NCI-H187 (cell line): ENCODE data around the gene DEDD.
"Not testable (repeated sequence)": the region's sequence is repeated elsewhere in the genome, so short reads cannot be mapped to it uniquely, and the experiment has no call there.

Source experiments
- DNase-seq, 2 experiments: peaks; one replicate each; lab custom pipeline; 2025; lab: John Stamatoyannopoulos, UW

DEDD gene

DNA sequence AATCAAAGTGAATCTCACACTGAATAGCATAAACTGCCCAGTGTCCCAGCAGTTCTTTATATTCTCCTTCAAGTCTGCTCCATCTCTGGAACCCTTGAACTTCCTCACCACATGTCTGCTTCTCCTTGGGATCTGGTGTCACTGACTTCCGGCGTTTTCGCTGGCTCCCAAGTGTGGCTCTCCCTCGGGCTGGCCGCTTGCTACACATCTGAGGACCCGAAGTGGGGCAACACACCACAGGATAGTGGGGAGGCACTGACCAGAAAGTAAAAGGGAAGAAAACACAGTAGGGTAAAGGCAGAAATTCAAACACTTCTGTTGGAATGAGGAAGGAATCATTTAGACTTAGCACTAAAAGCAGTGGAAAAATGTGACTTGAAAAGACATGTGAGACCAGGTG lies 9.5 kb downstream of the DEDD start:
- DNase-seq, result no peak

- no peak for DNase-seq
Observed at GRCh38 chr1:161121834-161122233, 10.6 kb downstream of the DEDD start.

DNA sequence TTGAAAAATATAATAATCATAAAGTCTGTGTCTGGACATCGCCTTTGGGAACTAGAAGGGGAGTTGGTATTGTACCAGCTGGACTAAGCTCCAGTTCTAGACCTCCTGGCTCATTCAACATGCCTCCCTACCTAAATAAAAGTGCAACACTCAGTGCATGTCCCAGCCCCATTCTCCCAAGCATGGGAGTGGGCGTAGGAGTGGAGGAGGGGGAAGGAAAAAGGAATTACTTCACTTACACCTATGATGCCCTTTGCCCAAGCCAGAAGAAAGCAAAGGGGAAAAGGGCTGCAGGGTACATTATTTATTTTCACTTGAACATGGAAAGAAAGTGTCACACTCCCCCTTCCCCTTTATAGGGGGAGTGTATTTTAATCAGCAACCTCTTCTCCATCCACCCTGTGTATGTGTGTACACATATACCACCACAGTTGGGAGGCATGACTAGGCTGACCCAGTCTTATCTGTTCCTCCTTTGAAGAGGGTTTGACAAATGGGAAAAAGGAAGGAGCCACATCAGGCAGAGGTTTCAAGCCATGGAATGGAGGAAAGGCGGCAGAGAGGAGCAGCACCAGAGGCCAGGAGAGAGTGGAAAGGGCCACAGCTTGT lies 11.3 kb downstream of the DEDD start:
- DNase-seq, result no peak

- DNase-seq, result no peak
Observed at GRCh38 chr1:161119092-161119903, 13.2 kb downstream of the DEDD start.

- peak; percentile 82 to 96 for DNase-seq
Observed at GRCh38 chr1:161117759-161118581, 14.5 kb downstream of the DEDD start, which contains the start of the genes NIT1 and PFDN2. NIT1 (plus strand) TSS chr1:161118105; CDS start chr1:161118177, 72 bp downstream. PFDN2 (minus strand) TSS chr1:161118037; CDS start chr1:161118026, 11 bp downstream.

- DNase-seq, result not testable (repeated sequence)
Observed at GRCh38 chr1:161115961-161116360, 16.5 kb downstream of the DEDD start.

DNA sequence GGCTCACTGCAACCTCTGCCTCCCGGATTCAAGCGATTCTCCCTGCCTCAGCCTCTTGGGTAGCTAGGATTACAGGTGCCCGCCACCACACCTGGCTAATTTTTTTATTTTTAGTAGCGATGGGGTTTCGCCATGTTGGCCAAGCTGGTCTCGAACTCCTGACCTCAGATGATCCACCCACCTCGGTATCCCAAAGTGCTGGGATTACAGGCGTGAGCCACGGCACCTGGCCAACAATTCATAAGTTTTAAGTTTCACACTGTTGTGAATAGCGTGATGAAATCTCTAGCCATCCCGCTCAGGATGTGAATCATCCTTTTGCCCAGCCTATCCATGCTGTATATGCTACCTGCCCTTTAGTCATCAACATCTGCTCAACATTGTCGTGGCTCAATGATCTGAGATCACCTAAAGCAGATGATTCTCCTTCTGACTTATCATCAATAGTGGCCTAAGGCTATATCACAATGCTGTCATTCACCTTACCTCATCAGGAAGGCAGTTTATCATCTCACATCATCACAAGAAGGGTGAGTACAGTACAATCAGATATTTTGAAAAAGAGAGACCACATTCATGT lies 17.2 kb downstream of the DEDD start:
- DNase-seq, result no peak

DNA sequence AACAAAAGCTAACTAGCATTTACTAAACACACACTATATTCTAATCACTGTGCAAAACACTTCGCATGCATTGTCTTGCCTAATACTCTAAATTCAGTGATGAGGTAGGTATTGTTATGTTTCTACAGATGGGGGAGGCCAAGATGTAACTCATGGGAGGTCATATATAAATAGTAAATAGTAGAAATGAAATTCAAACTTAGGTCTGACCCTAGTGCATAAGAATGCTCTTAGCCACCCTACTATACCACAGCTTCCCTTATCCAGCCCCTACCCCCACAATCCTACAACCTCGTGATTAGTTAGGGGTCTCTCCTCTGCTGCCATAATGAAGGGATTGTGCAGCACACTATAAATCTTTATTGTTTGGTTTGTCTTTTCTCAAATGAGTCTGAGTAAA lies 17.9 kb downstream of the DEDD start:
- no peak for DNase-seq

DNA sequence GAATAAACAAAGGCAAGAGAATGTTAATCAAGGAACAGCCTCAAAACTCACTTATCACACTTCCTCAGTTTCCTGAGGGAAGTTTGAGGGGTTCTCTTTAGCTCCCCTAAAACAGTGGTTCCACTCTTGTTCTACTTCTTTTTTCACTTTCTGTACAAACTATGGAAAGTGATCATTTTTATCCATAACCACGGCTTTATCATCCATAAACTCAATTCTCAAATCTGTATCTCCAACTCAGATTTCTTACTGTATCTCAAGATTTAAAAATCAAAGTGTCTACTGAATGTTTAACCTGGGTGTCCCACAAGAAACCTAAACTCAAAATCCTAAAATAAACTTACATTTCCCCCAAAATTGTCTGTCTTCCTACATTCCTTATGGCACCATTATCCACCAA lies 18.6 kb downstream of the DEDD start:
- DNase-seq, result no peak

GRCh38 chr1:161111527-161111926 lies 20.9 kb downstream of the DEDD start:
- DNase-seq, result no peak

DNA sequence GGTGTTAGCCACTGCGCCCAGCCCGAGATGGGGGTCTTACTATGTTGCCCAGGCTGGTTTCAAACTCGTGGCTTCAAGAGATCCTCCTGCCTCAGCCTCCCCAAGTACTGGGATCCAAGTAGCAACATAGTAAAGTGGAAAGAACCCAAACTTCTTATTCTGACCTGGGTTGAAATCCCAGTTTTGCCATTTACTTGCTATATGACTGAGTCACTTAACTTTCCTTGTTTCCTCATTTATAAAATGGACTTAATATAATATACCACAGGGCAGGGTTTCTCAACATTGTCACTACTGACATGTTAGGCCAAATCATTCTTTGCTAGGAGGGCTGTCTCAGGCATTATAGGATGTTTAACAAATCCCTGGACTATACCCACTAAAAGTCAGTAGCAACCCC lies 21.4 kb downstream of the DEDD start:
- no peak for DNase-seq

DNA sequence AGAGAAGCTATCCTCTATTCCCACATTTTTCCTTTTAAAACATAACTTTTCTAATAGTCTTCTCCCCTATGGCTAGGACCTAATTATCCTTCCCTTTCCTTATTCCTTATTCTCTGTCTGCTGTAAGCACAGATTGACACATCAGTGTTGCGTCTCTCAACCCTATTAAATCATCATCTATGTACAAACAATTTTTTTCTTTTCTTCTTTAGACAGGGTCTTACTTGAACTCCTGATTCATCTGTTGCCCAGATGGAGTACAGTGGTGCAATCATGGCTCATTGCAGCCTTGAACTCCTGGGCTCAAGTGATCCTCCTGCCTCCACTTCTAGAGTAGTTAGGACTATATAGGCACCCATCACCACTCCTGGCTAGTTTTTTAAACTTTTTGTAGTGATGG lies 26.0 kb downstream of the DEDD start:
- DNase-seq, result no peak

GRCh38 chr1:161100556-161100955 lies 31.9 kb downstream of the DEDD start:
- DNase-seq, result no peak

- DNase-seq, result no peak
Observed at GRCh38 chr1:161099090-161099802, 33.2 kb downstream of the DEDD start.

- DNase-seq, result peak; percentile 98 to 100
Observed at GRCh38 chr1:161098210-161099068, 34.0 kb downstream of the DEDD start, which contains the start of gene KLHDC9. KLHDC9 (plus strand) TSS chr1:161098361; CDS start chr1:161098536, 175 bp downstream.

- DNase-seq, result no peak
Observed at GRCh38 chr1:161096530-161096929, 35.9 kb downstream of the DEDD start.

DNA sequence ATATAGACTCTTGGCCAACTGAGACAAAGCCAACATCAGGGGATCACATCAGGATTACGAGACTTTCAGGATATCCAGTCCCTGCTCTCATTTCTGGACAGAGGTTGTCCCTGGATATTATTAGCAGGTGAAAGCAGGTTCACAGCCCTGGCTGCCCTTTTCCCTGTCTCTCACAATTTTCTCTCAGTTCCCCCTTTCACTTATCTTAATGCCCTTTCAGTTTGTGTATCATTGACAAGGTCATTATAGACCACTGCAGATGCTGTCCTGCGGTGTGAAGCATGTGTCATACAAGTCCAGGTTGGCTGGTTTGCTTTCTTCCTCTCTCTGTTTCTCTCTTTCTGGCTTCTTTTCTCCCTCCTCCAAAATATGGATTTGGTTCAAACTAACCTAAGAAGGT lies 36.5 kb downstream of the DEDD start:
- no peak for DNase-seq

DNA sequence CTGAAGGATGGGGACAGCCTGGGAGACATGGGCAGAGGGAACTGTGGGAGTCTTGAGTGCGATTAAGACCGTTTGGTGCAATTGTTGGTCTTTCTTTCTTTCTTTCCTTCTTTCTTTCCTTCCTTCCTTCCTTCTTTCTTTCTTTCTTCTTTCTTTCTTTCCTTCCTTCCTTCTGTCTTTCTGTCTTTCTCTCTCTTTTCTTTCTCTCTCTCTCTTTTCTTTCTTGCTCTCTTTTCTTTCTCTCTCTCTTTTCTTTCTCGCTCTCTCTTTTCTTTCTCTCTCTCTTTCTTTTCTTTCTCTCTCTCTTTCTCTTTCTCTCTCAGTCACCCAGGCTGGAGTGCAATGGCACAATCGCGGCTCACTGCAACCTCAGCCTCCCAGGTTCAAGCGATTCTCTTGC lies 37.2 kb downstream of the DEDD start:
- no peak for DNase-seq

DNA sequence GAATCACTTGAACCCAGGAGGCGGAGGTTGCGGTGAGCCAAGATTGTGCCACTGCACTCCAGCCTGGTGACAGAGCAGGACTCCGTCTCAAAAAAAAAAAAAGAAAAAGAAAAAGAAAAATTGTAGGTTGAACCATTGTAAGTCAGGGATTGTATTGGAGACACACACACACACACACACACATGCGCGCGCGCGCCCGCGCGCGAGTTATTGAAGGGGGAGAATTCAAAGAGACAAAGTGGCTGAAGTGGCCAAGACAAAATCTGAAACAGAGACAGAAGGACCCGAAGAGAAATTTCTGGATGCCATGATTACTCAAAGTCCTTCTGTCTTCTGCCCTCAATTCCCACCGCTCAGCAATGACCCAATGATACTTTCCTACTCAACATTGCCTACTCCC lies 38.0 kb downstream of the DEDD start:
- no peak for DNase-seq

- DNase-seq, result no peak
Observed at GRCh38 chr1:161092621-161093028, 39.8 kb downstream of the DEDD start.
